Stomach (tissue), 9 donors: Measurements from ENCODE around the gene ITPR1. TPM values are rescaled to one million over a fixed set of nuclear protein-coding genes. Genes with fewer than 3 reads are reported as not detected.

ENCODE experiments used
- DNase-seq, 2 donors: peaks; one replicate each; pipeline versions ENCODE4 v3.0.0 to v3.0.0-alpha.2; 2013 to 2019
- H3K27ac ChIP-seq, 5 donors: fragments of 200-600 bp in 4 of 5; sonication (generic) in 4 of 5; one replicate each; pipeline ENCODE4 v1.5.1; 2013 to 2019; ENCODE audit warnings: mild to moderate bottlenecking in 1 of 5, moderate library complexity in 1 of 5
- H3K27me3 ChIP-seq, 3 donors: fragments of 200-600 bp; sonication (generic); one replicate each; pipeline ENCODE4 v1.5.1; 2017 to 2019; ENCODE audit warnings: mixed run types in 1 of 3
- H3K36me3 ChIP-seq, 4 donors: fragments of 200-600 bp; sonication (generic); 1 replicate in 3 of 4; 2 replicates in 1 of 4; pipeline ENCODE4 v1.5.1; 2016 to 2019
- H3K4me1 ChIP-seq, 4 donors: fragments of 200-600 bp; sonication (generic); one replicate each; pipeline ENCODE4 v1.5.1; 2016 to 2019
- H3K4me3 ChIP-seq, 4 donors: fragments of 200-600 bp; sonication (generic) in 3 of 4; one replicate each; pipeline ENCODE4 v1.5.1; 2016 to 2019; ENCODE audit warnings: mild to moderate bottlenecking in 1 of 4
- H3K9me3 ChIP-seq, 4 donors: fragments of 200-600 bp; sonication (generic); one replicate each; pipeline ENCODE4 v1.5.1; 2016 to 2019
- EP300 ChIP-seq: sonication (generic); formaldehyde crosslinking; IDR thresholded peaks from one replicate; pipeline ENCODE4 v1.6.1; 2017; ENCODE audit warnings: antibody characterized with exemption
- POLR2A ChIP-seq, 4 donors: fragments of 450-650 bp; IDR thresholded peaks; one replicate each; pipeline ENCODE4 v1.6.1; 2016; ENCODE audit warnings: antibody characterized with exemption in 4 of 4, control low read depth in 2 of 4, mild to moderate bottlenecking in 1 of 4, moderate library complexity in 1 of 4
- POLR2AphosphoS5 ChIP-seq, 3 donors: sonication (generic); formaldehyde crosslinking; IDR thresholded peaks; one replicate each; pipeline ENCODE4 v1.6.1; 2016; ENCODE audit warnings: antibody characterized with exemption in 3 of 3
- WGBS, 5 donors: extraction: QIAGEN DNeasy Blood & Tissue Kit in 3 of 5; methylation state at CpG; one replicate each; pipeline versions ENCODE4 v1.1.5 to v1.1.7; 2013 to 2018; 5-methylcytosine and 5-hydroxymethylcytosine counted together
- intact Hi-C: fragments of 100-400 bp; cut with DNase I; formaldehyde crosslinking; loops from one replicate; pipeline ENCODE4 v1.15.1; 2023; ENCODE audit warnings: low total_unique reads
- polyA plus RNA-seq, 3 donors: library from polyadenylated mRNA; stranded (reverse); fragments of 200-250 nt; gene quantifications; one replicate each; pipeline ENCODE4 v1.2.3, GENCODE V29; 2013
- total RNA-seq, 5 donors: library from RNA; depleted of rRNA; stranded (reverse); fragments of >200 nt; gene quantifications; one replicate each; pipeline versions ENCODE4 v1.1.0 to v1.2.3, GENCODE V29; 2014 to 2016
- TF ChIP-seq, protein P1 (sequence below), 7 experiments: fragments of 450-650 bp in 4 of 7; fragments of 200-600 bp in 3 of 7; sonication (generic) in 3 of 7; IDR thresholded peaks; one replicate each; pipeline ENCODE4 v1.5.1; 2016 to 2019; ENCODE audit warnings: antibody characterized with exemption in 7 of 7, control low read depth in 2 of 7, mild to moderate bottlenecking in 1 of 7
- donor health status: healthy with polysubstance abuse.
- donor health status: Bipolar disorder and iron deficiency.
- donor health status: healthy.

Gene ITPR1
- total and polyA plus RNA-seq, 8 donors: 6.6 to 192 (median 32.9) TPM

- Histone ChIP-seq H3K9me3 (no peaks in the 10 kb centered on the region), H3K4me3 (no peak overlapping the region), H3K4me1 (peaks cover 0 to 49% (median 33%) of the 10 kb centered on the region in 4 donors), H3K27ac (no peak overlapping the region), H3K36me3 (peaks cover 0 to 20% (median 14%) of the 10 kb centered on the region in 4 donors), H3K27me3 (no peaks in the 10 kb centered on the region)
- no peak for DNase-seq
- 77 to 87% (median 82%) methylated on average over 5 of the region's 5 CpGs for WGBS, 5 donors
- TF ChIP-seq POLR2AphosphoS5 (IDR thresholded peaks at IDR 0.05) (no peak), EP300 (no peak), POLR2A (IDR thresholded peaks at IDR 0.05) (no peak)
- TF ChIP-seq, protein P1, sequence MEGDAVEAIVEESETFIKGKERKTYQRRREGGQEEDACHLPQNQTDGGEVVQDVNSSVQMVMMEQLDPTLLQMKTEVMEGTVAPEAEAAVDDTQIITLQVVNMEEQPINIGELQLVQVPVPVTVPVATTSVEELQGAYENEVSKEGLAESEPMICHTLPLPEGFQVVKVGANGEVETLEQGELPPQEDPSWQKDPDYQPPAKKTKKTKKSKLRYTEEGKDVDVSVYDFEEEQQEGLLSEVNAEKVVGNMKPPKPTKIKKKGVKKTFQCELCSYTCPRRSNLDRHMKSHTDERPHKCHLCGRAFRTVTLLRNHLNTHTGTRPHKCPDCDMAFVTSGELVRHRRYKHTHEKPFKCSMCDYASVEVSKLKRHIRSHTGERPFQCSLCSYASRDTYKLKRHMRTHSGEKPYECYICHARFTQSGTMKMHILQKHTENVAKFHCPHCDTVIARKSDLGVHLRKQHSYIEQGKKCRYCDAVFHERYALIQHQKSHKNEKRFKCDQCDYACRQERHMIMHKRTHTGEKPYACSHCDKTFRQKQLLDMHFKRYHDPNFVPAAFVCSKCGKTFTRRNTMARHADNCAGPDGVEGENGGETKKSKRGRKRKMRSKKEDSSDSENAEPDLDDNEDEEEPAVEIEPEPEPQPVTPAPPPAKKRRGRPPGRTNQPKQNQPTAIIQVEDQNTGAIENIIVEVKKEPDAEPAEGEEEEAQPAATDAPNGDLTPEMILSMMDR (IDR thresholded peaks at IDR 0.05): no peak
- intact Hi-C loops: no loop called here
These were observed 5.3 kb downstream of the ITPR1 start for GRCh38 chr3:4498446-4498845.

DNA sequence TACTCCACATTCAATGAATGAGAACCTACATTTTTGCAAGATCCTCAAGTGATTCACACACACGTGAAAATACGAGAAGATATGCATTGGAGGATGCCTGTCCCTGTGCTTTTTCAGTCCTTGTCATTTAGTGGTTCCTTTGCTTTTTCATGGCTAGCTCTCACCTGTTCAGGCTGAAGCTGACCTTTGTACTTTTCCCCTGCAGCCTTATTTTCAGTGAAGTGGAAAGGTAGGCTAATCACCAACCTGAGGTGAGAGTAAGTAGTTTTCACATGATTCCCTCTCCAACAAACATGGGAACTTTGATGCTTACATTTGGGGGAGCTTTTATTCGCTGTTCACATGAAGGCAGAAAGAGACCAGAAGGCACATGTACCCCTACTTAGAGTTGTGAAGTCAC lies 8.3 kb downstream of the ITPR1 start:
- H3K4me1 ChIP-seq: peaks cover 11 to 52% (median 32%) of the 10 kb centered on the region in 4 donors
- no peak overlapping the region for H3K27ac ChIP-seq
- intact Hi-C loops: no loop called here
- H3K4me3 ChIP-seq: no peak overlapping the region
- H3K36me3 ChIP-seq: peaks cover 0 to 20% (median 14%) of the 10 kb centered on the region in 4 donors
- no peak for TF ChIP-seq POLR2A (IDR thresholded peaks at IDR 0.05)
- no peak for TF ChIP-seq POLR2AphosphoS5 (IDR thresholded peaks at IDR 0.05)
- no peak for TF ChIP-seq EP300
- TF ChIP-seq, protein P1 (IDR thresholded peaks at IDR 0.05): no peak
- H3K27me3 ChIP-seq: no peaks in the 10 kb centered on the region
- 59 to 67% (median 64%) methylated on average over 3 of the region's 3 CpGs for WGBS, 5 donors
- peak in 1 of 2 donors; percentile 36 for DNase-seq
- H3K9me3 ChIP-seq: no peaks in the 10 kb centered on the region

DNA sequence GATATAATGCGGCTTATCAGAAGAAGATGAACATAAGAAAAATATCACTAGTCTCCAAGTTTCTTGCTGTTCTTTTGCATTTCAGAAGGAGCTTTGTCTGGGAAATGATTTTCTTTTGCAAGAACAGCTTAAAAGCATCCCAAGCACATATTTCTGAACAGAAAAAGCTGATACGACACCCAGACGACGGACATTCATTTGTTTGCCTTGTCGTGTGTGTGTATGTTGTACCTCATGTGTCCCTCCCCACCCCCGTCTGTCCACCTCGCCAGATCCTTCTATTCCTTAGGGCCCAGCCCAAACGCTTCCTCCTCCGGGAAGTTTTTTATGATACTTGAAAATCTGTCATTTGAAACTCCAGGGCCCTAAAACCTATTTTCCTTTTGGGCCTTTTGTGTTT lies 8.8 kb downstream of the ITPR1 start:
- H3K27ac ChIP-seq: no peak overlapping the region
- DNase-seq: no peak
- intact Hi-C loops: no loop called here

GRCh38 chr3:4503050-4503449 lies 9.9 kb downstream of the ITPR1 start:
- TF ChIP-seq POLR2A (IDR thresholded peaks at IDR 0.05): no peak
- H3K9me3 ChIP-seq: no peaks in the 10 kb centered on the region
- H3K36me3 ChIP-seq: peaks cover 0 to 20% (median 14%) of the 10 kb centered on the region in 4 donors
- WGBS, 5 donors: 60 to 69% (median 62%) methylated on average over 5 of the region's 5 CpGs
- DNase-seq: peak in 1 of 2 donors; percentile 16
- H3K4me3 ChIP-seq: no peak overlapping the region
- peaks cover 15 to 58% (median 36%) of the 10 kb centered on the region in 4 donors for H3K4me1 ChIP-seq
- H3K27ac ChIP-seq: peak overlapping the region in 2 of 5 donors; percentile 81 to 82
- no peaks in the 10 kb centered on the region for H3K27me3 ChIP-seq
- intact Hi-C loops: no loop called here

More for the DNA sequence above, 8.8 kb downstream of the ITPR1 start:
- Histone ChIP-seq H3K9me3 (no peaks in the 10 kb centered on the region), H3K36me3 (peaks cover 0 to 20% (median 14%) of the 10 kb centered on the region in 4 donors), H3K4me3 (no peak overlapping the region), H3K27me3 (no peaks in the 10 kb centered on the region), H3K4me1 (peaks cover 11 to 52% (median 32%) of the 10 kb centered on the region in 4 donors)
- TF ChIP-seq, protein P1 (IDR thresholded peaks at IDR 0.05): no peak
- TF ChIP-seq POLR2A (IDR thresholded peaks at IDR 0.05): no peak
- TF ChIP-seq POLR2AphosphoS5 (IDR thresholded peaks at IDR 0.05): no peak
- no peak for TF ChIP-seq EP300
- WGBS, 5 donors: 78 to 85% (median 83%) methylated on average over 9 of the region's 9 CpGs
